OCI-LY1 (cell line): Measurements from ENCODE around the gene GMEB2.

ENCODE experiments used
- H2AFZ ChIP-seq: fragments of 200-600 bp; sonication (generic), shearing (Covaris generic); 2 replicates; pipeline ENCODE4 v1.6.0; 2014; ENCODE audit warnings: antibody characterized with exemption, mild to moderate bottlenecking, low read length
- H3F3A ChIP-seq: fragments of 200-600 bp; sonication (generic), shearing (Covaris generic); 2 replicates; pipeline ENCODE4 v1.6.0; 2014; ENCODE audit warnings: mild to moderate bottlenecking, antibody characterized with exemption, low read length, moderate library complexity; ENCODE audit not compliant: insufficient read depth
- H3K27ac ChIP-seq: fragments of 200-600 bp; sonication (generic); 2 replicates; pipeline ENCODE4 v1.5.1; 2014; ENCODE audit warnings: low read length, mixed run types, mild to moderate bottlenecking, low read depth; ENCODE audit not compliant: poor library complexity, severe bottlenecking
- H3K27me3 ChIP-seq: fragments of 200-600 bp; sonication (generic); 2 replicates; pipeline ENCODE4 v1.6.0; 2014; ENCODE audit warnings: antibody characterized with exemption, mild to moderate bottlenecking, low read length, moderate library complexity; ENCODE audit not compliant: insufficient read depth
- H3K36me3 ChIP-seq: fragments of 200-600 bp; sonication (generic); 2 replicates; pipeline ENCODE4 v1.6.1; 2014; ENCODE audit warnings: mild to moderate bottlenecking, antibody characterized with exemption, low read length, moderate library complexity, mixed read lengths; ENCODE audit not compliant: insufficient read depth
- H3K4me1 ChIP-seq: fragments of 200-600 bp; sonication (generic); 2 replicates; pipeline ENCODE4 v1.5.1; 2014; ENCODE audit warnings: mild to moderate bottlenecking, low read length, moderate library complexity; ENCODE audit not compliant: insufficient read depth, severe bottlenecking
- H3K4me2 ChIP-seq: fragments of 200-600 bp; sonication (generic), shearing (Covaris generic); 2 replicates; pipeline ENCODE4 v1.6.1; 2014; ENCODE audit warnings: low read length
- H3K4me3 ChIP-seq: fragments of 200-600 bp; sonication (generic); 2 replicates; pipeline ENCODE4 v1.5.1; 2014; ENCODE audit warnings: low read length, low read depth, mild to moderate bottlenecking, mixed read lengths; ENCODE audit not compliant: poor library complexity, severe bottlenecking
- H3K79me2 ChIP-seq: fragments of 200-600 bp; shearing (Covaris generic); 2 replicates; pipeline ENCODE4 v1.6.1; 2016; ENCODE audit warnings: mixed run types, low read length, mixed read lengths; ENCODE audit not compliant: insufficient read depth
- H3K9ac ChIP-seq: fragments of 200-600 bp; sonication (generic), shearing (Covaris generic); 2 replicates; pipeline ENCODE4 v1.6.1; 2014; ENCODE audit warnings: mild to moderate bottlenecking, low read length, mixed read lengths
- H3K9me2 ChIP-seq: fragments of 200-600 bp; sonication (generic), shearing (Covaris generic); 2 replicates; pipeline ENCODE4 v1.6.1; 2014; ENCODE audit warnings: low read depth, mild to moderate bottlenecking, low read length, mixed read lengths
- H3K9me3 ChIP-seq: fragments of 200-600 bp; shearing (Covaris generic); 2 replicates; pipeline ENCODE4 v1.6.1; 2014; ENCODE audit warnings: low read length, mixed read lengths
- H4K20me1 ChIP-seq: fragments of 200-600 bp; sonication (generic), shearing (Covaris generic); 2 replicates; pipeline ENCODE4 v1.6.0; 2016; ENCODE audit warnings: mild to moderate bottlenecking, low read length; ENCODE audit not compliant: insufficient read depth
- CTCF ChIP-seq: fragments of 200-600 bp; sonication (generic), shearing (Covaris generic); IDR thresholded peaks from 2 replicates; pipeline ENCODE4 v1.5.1; 2017; ENCODE audit warnings: mild to moderate bottlenecking, antibody characterized with exemption, low read length, moderate library complexity, mixed read lengths
- EZH2 ChIP-seq: fragments of 200-600 bp; sonication (generic), shearing (Covaris generic); IDR thresholded peaks from 2 replicates; pipeline ENCODE4 v1.8.0; 2017; ENCODE audit warnings: borderline replicate concordance, mixed run types, mild to moderate bottlenecking, antibody characterized with exemption, low read length, moderate library complexity, mixed read lengths

Gene GMEB2

DNA sequence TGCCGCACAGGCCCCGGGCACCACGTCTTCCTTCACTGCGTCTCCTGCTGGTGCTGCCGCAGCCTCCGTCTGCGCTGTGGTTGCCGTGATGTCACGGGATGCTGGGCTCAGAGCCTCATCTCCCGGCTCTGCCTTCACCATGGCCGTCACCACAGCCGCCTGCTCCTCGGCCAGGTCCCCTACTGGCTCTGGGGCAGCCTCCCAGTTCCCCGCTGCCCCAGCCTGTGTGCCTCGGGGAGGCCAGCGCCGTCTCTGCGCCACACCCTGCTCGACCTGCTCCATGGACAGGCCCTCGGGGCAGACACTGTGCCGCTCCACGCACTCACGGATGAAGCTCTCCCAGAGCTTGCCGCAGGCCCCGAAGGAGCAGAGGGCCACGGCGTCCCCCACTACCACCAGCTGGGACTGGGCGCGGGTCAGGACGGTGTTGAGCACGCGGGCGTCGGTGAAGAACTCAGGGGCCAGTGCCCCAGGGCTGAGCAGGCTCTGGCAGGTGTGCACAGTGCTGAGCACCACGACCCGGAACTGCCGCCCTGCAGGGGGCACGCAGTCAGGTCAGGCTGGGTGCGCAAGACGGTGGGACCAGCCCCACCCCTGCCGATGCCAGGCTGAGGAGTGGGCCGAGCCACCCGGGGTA is 61.1 kb downstream of the GMEB2 start:
- TF ChIP-seq EZH2, result no peak
- no peak for TF ChIP-seq CTCF
- Histone ChIP-seq H3K27ac (no peak overlapping the region), H3K36me3 (no peaks in the 10 kb centered on the region), H3K27me3 (peaks cover 13% of the 10 kb centered on the region; the same call in 1 of the 2 replicates), H3F3A (no peaks in the 10 kb centered on the region), H4K20me1 (no peaks in the 10 kb centered on the region), H3K4me3 (no peak overlapping the region), H3K9me2 (no peaks in the 10 kb centered on the region), H2AFZ (no peak overlapping the region), H3K9me3 (no peaks in the 10 kb centered on the region), H3K4me1 (no peaks in the 10 kb centered on the region), H3K9ac (no peak overlapping the region), H3K4me2 (no peak overlapping the region), H3K79me2 (no peaks in the 10 kb centered on the region)

GRCh38 chr20:63565021-63565698 is 61.7 kb downstream of the GMEB2 start:
- Histone ChIP-seq H3K9me2 (no peaks in the 10 kb centered on the region), H4K20me1 (no peaks in the 10 kb centered on the region), H3K4me3 (no peak overlapping the region), H3K9me3 (no peaks in the 10 kb centered on the region), H3F3A (no peaks in the 10 kb centered on the region), H3K27ac (no peak overlapping the region), H3K27me3 (peaks cover 13% of the 10 kb centered on the region; the same call in 1 of the 2 replicates), H3K79me2 (no peaks in the 10 kb centered on the region), H3K9ac (no peak overlapping the region), H3K4me2 (no peak overlapping the region), H3K36me3 (no peaks in the 10 kb centered on the region), H3K4me1 (no peaks in the 10 kb centered on the region), H2AFZ (no peak overlapping the region)
- TF ChIP-seq EZH2 (no peak), CTCF (no peak)

DNA sequence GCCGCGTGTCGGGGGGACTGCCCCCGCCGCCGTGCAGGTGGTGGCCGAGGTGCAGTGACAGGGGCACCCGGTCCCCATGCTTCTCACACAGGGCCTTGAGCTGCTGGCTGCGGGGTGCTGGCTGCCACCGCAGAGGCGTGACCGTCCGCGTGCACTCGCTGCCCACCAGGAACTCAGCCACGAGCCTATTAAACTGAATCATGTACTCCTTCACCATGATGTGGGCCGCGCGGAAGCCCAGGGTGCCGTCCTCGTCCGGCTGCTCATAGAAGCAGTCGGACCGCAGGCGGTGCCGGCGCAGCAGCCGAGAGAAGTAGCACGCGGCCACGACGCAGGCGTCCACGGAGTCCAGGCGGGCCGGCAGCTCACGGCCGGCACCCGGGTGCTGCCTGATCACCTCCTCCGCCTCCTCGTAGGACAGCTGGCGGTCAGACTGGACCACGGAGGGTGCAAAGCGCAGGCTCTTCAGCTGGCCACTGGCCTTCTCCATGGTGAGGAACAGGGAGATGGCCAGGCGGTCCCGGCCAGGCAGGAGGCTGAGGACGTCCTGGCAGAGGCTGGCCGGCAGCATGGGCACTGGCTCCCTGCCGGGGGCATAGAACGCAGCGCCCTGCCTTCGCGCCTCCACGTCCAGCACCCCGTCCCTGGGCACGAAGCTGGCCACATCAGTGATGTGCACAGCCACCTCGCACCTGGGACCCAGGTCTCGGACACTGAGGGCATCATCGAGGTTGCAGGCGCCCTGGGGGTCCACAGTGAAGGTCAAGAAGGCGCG is 62.7 kb downstream of the GMEB2 start:
- H3K27ac ChIP-seq, result no peak overlapping the region
- H3K79me2 ChIP-seq, result no peaks in the 10 kb centered on the region
- H3F3A ChIP-seq, result no peaks in the 10 kb centered on the region
- H3K9me2 ChIP-seq, result no peaks in the 10 kb centered on the region
- peaks cover 13% of the 10 kb centered on the region; the same call in 1 of the 2 replicates for H3K27me3 ChIP-seq
- no peaks in the 10 kb centered on the region for H3K9me3 ChIP-seq
- no peak overlapping the region for H3K4me3 ChIP-seq
- TF ChIP-seq EZH2, result no peak
- no peak overlapping the region for H3K4me2 ChIP-seq
- H3K9ac ChIP-seq, result no peak overlapping the region
- H2AFZ ChIP-seq, result no peak overlapping the region
- H3K36me3 ChIP-seq, result no peaks in the 10 kb centered on the region
- H4K20me1 ChIP-seq, result no peaks in the 10 kb centered on the region
- no peaks in the 10 kb centered on the region for H3K4me1 ChIP-seq
